Prostate gland (tissue), 2 donors: ENCODE results near the gene SRMS.

ENCODE experiments used
- POLR2A ChIP-seq: fragments of 450-650 bp; IDR thresholded peaks from one replicate; pipeline ENCODE4 v1.6.1; 2016; ENCODE audit warnings: antibody characterized with exemption, mild to moderate bottlenecking
- POLR2AphosphoS5 ChIP-seq: sonication (generic); formaldehyde crosslinking; IDR thresholded peaks from one replicate; pipeline ENCODE4 v1.6.1; 2017; ENCODE audit warnings: antibody characterized with exemption
- TF ChIP-seq, protein P1 (sequence below), 4 experiments: fragments of 200-600 bp in 2 of 4; fragments of 450-650 bp in 2 of 4; sonication (generic) in 2 of 4; IDR thresholded peaks; 1 replicate in 3 of 4; 2 replicates in 1 of 4; pipeline ENCODE4 v1.5.1; 2016 to 2019; ENCODE audit warnings: antibody characterized with exemption in 4 of 4, mild to moderate bottlenecking in 2 of 4, moderate library complexity in 2 of 4

DNA sequence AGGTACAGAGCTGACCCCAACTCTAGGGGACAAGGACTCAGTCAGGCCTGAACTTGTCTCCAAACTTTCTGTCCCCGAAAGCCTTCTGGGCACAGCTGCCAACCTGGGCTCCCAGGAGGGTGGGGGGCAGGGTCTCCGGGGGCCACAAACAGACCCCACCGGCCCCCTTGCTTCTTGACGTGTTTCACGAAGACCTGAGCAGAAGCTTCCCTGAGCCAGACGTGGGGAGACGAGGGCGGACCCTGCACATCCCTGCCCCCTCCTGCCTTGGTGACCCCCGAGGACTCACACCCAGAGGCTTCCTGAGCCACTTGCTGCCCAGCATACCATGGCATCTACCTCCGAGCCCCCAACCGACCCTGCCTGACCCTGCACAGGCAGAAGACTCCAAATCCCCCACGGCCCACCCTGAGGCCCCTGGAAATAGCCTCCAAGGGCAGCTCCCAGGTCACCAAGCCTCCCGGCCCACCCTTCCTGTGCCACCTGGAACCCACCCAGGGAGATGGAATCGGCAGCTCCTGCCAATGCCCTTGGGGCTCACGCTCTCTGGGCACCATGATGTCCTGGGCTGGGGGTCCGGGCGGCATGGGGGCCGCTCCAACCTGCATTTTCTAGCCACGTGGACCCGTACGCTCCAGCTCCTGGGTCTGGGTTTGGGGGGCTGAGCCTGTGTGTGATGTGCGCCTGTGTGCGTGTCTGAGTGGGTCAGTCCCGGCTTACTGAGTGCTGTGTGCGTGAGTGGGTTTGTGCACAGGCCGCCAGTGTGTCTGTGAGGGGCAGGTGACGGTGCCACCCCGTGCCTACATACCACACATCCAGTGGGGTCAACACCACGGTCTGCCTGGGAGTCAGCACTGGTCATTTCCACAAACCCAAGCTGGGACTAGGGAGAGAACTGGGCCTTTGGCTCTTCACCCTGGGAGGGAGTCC is 7.8 kb downstream of the SRMS start:
- TF ChIP-seq POLR2AphosphoS5, result no peak
- TF ChIP-seq, protein P1, sequence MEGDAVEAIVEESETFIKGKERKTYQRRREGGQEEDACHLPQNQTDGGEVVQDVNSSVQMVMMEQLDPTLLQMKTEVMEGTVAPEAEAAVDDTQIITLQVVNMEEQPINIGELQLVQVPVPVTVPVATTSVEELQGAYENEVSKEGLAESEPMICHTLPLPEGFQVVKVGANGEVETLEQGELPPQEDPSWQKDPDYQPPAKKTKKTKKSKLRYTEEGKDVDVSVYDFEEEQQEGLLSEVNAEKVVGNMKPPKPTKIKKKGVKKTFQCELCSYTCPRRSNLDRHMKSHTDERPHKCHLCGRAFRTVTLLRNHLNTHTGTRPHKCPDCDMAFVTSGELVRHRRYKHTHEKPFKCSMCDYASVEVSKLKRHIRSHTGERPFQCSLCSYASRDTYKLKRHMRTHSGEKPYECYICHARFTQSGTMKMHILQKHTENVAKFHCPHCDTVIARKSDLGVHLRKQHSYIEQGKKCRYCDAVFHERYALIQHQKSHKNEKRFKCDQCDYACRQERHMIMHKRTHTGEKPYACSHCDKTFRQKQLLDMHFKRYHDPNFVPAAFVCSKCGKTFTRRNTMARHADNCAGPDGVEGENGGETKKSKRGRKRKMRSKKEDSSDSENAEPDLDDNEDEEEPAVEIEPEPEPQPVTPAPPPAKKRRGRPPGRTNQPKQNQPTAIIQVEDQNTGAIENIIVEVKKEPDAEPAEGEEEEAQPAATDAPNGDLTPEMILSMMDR (IDR thresholded peaks at IDR 0.05), result no peak
- TF ChIP-seq POLR2A, result no peak
